Measurements from ENCODE around the gene ULK3.

The ULK3 gene

DNA sequence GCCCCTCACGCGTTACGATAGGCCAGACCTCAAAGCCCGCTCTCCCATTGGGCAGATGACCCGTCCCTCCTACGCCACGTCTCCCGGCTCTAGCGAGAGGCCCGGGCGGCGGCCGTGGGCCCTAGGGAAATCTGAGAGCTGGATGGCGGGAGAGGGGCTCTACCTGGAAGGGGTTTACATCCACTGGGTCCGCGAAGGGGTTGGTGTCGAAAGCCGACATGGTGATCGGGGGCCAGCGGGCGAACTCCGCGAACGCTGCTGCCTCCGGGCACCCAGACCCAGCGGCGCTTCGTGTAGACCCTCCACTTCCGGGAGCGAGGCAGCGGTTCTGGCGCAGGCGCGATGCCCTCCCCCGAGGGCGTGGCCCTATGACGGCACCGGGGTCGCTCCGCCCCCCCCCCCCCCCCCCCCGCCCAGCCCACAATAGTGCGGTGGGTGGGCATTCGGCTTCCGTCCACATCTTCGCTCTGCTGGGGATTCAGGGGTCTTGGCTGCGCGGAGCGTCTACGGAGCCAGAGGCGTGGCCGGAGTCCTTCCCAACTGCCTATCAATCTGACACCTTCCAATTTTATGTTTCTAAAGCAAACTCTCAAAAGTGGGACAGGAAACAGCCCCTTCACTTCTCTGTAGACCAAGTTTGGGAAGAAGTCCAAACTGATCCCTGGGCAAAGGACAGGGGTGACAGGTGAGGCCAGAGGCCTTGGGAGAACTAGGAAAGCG is 30.2 kb upstream of the ULK3 start, which contains the start of gene SCAMP2:
TSS of gene SCAMP2 (minus strand) at position 330 of the 720 bp plus-strand sequence. CDS start at position 220, 110 bp downstream.
- TF ChIP-seq, protein P1, sequence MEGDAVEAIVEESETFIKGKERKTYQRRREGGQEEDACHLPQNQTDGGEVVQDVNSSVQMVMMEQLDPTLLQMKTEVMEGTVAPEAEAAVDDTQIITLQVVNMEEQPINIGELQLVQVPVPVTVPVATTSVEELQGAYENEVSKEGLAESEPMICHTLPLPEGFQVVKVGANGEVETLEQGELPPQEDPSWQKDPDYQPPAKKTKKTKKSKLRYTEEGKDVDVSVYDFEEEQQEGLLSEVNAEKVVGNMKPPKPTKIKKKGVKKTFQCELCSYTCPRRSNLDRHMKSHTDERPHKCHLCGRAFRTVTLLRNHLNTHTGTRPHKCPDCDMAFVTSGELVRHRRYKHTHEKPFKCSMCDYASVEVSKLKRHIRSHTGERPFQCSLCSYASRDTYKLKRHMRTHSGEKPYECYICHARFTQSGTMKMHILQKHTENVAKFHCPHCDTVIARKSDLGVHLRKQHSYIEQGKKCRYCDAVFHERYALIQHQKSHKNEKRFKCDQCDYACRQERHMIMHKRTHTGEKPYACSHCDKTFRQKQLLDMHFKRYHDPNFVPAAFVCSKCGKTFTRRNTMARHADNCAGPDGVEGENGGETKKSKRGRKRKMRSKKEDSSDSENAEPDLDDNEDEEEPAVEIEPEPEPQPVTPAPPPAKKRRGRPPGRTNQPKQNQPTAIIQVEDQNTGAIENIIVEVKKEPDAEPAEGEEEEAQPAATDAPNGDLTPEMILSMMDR (IDR thresholded peaks at IDR 0.05; ENCODE audit: insufficient read depth, low read depth, low read length, missing control alignments), result no peak
- DNase-seq (ENCODE audit: low read depth), result peak; percentile 96
- peak within 1 kb of the TSS; percentile 75 for H3K4me3 ChIP-seq (ENCODE audit: low read length)

DNA sequence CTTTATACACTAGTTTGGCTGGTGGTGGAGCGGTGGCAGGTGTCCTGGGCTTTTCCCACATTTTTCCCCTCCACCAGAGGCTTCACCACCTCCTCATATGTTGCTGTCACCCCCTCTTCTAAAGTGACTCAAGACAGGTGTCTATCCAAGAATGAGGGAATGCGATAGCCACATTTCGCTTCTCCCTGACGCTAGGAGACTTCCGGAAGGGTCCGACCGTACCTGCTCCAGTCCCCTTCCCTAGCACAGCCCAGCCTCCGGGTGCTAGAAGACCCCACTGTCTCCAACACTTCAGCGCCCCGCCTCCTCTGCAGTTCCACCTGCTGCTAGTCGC is 29.7 kb upstream of the ULK3 start:
- TF ChIP-seq, protein P1 (IDR thresholded peaks at IDR 0.05; ENCODE audit: insufficient read depth, low read depth, low read length, missing control alignments), result no peak
- H3K4me3 ChIP-seq (ENCODE audit: low read length), result peak overlapping the region; percentile 75
- DNase-seq (ENCODE audit: low read depth), result no peak

DNA sequence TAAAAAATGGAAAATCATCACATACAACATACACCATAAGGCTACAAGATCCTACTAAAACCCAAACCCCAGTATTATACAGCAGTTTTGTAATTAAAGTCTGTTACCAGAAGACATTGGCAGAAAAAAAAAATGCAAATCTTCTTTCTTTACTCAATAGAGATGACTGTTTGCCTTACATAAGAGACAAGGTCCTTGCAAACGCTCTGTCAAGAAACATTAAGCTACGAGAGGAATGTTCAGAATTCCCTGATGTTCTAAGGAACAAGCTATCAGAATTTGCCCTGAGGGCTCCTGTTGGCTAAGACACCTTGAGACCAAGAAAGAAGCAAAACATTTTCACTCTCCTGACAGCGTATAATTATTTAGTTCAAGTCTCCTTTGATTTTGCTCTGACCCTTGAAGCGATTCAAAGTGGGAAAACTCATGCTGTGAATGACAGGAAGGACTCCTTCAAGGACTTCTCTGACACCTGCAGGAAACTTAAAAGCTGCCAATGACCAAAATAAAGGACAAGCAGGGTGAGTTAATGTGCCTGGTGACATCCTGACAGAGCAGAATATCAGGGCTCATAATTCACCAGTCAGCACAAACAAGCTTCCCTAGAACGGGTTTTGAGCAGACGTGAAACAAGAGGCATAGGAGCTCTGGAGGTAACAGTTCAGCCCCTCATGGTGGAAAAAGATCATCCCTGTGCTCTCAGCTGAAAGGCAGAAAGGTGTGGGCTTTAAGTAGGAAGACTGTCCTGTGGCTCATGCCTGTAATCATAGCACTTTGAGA is 27.7 kb upstream of the ULK3 start:
- TF ChIP-seq, protein P1 (IDR thresholded peaks at IDR 0.05; ENCODE audit: insufficient read depth, low read depth, low read length, missing control alignments), result no peak
- H3K4me3 ChIP-seq (ENCODE audit: low read length), result no peak overlapping the region
- DNase-seq (ENCODE audit: low read depth), result peak; percentile 81

DNA sequence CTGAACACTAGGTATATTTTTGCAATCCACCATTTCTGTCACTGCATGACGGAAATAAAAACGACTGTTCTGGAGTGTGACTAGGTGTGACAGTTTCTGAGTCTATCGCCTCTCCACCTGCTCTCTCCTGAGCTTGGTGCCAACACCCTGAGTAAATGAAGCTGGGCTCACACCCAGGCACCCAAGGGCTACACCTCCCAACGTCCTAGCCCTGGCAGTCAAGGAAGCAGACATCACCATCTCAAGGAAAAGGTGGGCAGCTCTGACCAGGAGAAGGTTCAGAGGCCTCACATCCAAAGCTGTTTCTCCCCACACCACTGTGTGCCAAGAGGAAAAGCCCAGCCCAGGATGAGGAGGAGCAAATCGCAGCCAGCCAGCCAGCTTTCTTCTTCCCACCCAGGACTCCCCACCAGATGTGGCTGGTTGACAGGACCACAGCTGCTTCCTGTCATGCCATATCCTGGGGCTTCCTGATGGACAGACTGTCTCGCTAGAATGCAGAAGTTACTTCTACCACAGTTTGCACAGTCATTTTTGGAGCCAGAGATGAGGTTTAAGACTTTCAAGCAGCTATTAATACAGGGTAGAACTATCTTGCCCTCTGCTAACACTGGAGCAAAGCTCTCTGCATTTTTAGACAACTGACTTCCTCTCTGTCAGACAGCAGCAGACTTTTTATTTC is 26.9 kb upstream of the ULK3 start:
- no peak for DNase-seq (ENCODE audit: low read depth)
- no peak overlapping the region for H3K4me3 ChIP-seq (ENCODE audit: low read length)
- TF ChIP-seq, protein P1 (IDR thresholded peaks at IDR 0.05; ENCODE audit: insufficient read depth, low read depth, low read length, missing control alignments), result no peak

DNA sequence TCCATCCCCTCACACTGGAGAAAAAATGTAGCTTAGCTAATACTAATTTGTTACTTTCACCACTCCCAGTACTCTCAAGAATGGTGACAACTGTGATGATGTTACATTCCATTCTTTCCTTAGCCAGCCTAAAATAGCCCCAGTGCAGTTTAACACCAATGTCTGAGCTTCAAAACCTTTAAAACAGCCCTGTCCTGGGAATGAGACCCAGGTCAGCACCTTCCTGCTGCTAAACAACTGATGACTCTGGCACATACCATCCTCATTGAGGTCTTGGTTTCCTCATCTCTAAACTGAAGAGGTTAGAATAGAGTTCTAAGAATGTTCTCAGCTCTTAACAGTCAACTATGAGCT is 26.4 kb upstream of the ULK3 start:
- no peak for DNase-seq (ENCODE audit: low read depth)
- TF ChIP-seq, protein P1 (IDR thresholded peaks at IDR 0.05; ENCODE audit: insufficient read depth, low read depth, low read length, missing control alignments), result no peak
- H3K4me3 ChIP-seq (ENCODE audit: low read length), result no peak overlapping the region

DNA sequence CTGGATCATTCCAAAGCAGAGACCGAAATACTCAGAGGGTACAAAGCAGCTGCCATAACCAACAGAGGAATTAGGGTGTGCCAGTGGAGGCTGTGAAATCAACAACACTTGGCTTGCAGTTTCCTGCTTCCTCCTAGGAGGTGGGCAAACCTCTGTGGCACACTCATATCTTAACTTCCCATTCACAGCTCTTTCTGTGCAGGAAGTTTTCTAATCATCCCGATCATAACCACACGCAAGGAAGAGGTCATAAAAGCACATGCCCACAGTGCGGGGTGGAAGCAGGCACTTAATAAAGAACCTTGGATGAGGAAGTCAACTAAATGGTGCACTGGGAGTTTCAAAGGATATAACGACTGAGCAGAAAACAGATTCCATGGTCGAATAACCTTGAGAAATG is 25.1 kb upstream of the ULK3 start:
- TF ChIP-seq, protein P1 (IDR thresholded peaks at IDR 0.05; ENCODE audit: insufficient read depth, low read depth, low read length, missing control alignments), result no peak
- H3K4me3 ChIP-seq (ENCODE audit: low read length), result no peak overlapping the region
- peak; percentile 41 for DNase-seq (ENCODE audit: low read depth)
